Measurements from ENCODE around the gene NAALADL2. TPM values are rescaled to one million over a fixed set of nuclear protein-coding genes. Genes with fewer than 3 reads are reported as not detected.

Gene NAALADL2
- total and polyA plus RNA-seq, 8 donors = 0.76 to 15.4 (median 7.9) TPM

DNA sequence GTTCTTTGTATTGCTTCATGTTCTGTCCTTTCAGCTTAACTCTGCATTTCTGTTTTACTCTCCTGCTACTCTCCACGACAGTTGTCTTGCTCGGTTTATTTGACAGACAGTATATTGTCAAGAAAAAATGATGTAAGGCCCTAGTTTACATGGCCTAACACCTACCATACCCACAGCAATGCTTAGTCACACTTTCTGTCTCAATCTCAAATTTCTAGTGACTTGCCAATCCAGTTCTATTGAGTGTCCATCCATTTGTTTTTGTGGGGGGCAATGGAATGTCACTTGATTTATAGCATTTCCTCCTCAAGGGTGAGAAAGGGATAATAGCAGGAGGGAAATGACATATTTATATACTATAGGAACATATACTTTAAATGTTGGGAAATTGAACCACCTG lies 676.2 kb downstream of the NAALADL2 start:
- Histone ChIP-seq H3K9me3 (peaks cover 0 to 4% (median 0%) of the 10 kb centered on the region in 4 donors), H3K36me3 (no peaks in the 10 kb centered on the region), H3K27ac (no peak overlapping the region), H3K4me3 (no peak overlapping the region), H3K27me3 (no peaks in the 10 kb centered on the region), H3K4me1 (no peaks in the 10 kb centered on the region)
- ATAC-seq (no peak), DNase-seq (no peak), FAIRE-seq (no peak)
- intact Hi-C loops (cut with DNase I) = no loop called here
- no peak for TF ChIP-seq CTCF (IDR thresholded peaks at IDR 0.05)
- WGBS, 2 donors = 72% methylated on average over 2 of the region's 2 CpGs

- Histone ChIP-seq H3K4me1 (no peaks in the 10 kb centered on the region), H3K27me3 (no peaks in the 10 kb centered on the region), H3K36me3 (no peaks in the 10 kb centered on the region), H3K9me3 (no peaks in the 10 kb centered on the region), H3K4me3 (no peak overlapping the region), H3K27ac (no peak overlapping the region)
- intact Hi-C loops (cut with DNase I) = no loop called here
- DNase-seq = no peak
- ATAC-seq = no peak
- FAIRE-seq = no peak
- TF ChIP-seq CTCF (IDR thresholded peaks at IDR 0.05) = no peak
- 88 to 94% methylated on average over 4 of the region's 4 CpGs for WGBS, 2 donors
Observed at GRCh38 chr3:175546115-175546514, 687.0 kb downstream of the NAALADL2 start.

DNA sequence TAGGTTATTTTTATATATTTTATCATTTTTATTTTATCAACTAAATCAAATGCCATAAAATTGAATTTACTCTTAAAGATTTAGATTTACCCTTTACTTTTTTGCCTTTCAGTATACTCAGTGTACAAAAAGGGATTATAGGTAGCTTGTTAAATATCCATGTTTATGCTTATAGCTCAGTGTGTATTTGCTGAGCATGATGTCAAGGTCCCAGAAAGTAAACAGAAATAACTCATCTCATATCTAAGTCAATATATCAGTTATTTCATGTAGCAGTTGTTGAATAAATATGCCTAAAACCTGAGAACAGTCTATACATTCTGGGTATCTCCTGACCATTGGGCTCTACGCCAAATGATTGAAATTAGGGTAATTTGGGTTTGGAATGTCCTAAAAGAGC lies 693.8 kb downstream of the NAALADL2 start:
- WGBS, 2 donors = 69 to 94% methylated on average over 1 of the region's 1 CpG

GRCh38 chr3:175554801-175555200 lies 695.7 kb downstream of the NAALADL2 start:
- H3K27me3 ChIP-seq = no peaks in the 10 kb centered on the region
- no peak for TF ChIP-seq CTCF (IDR thresholded peaks at IDR 0.05)
- no peak overlapping the region for H3K4me3 ChIP-seq
- intact Hi-C loops (cut with DNase I) = no loop called here
- DNase-seq (no peak), ATAC-seq (no peak), FAIRE-seq (no peak)
- no peaks in the 10 kb centered on the region for H3K9me3 ChIP-seq
- H3K27ac ChIP-seq = no peak overlapping the region
- no peaks in the 10 kb centered on the region for H3K36me3 ChIP-seq
- no peaks in the 10 kb centered on the region for H3K4me1 ChIP-seq

More for the DNA sequence above, 693.8 kb downstream of the NAALADL2 start:
- no peak for ATAC-seq
- H3K27me3 ChIP-seq = no peaks in the 10 kb centered on the region
- DNase-seq = no peak
- H3K9me3 ChIP-seq = no peaks in the 10 kb centered on the region
- no peaks in the 10 kb centered on the region for H3K36me3 ChIP-seq
- no peak for TF ChIP-seq CTCF (IDR thresholded peaks at IDR 0.05)
- FAIRE-seq = no peak
- no peaks in the 10 kb centered on the region for H3K4me1 ChIP-seq
- no peak overlapping the region for H3K4me3 ChIP-seq
- intact Hi-C loops (cut with DNase I) = no loop called here
- H3K27ac ChIP-seq = no peak overlapping the region

- no peak for TF ChIP-seq CTCF (IDR thresholded peaks at IDR 0.05)
- intact Hi-C loops (cut with DNase I) = no loop called here
- 60 to 84% methylated on average over 1 of the region's 1 CpG for WGBS, 2 donors
Observed at GRCh38 chr3:175558261-175558660, 699.1 kb downstream of the NAALADL2 start.

More at GRCh38 chr3:175558261-175558660, 699.1 kb downstream of the NAALADL2 start:
- H3K4me3 ChIP-seq = no peak overlapping the region
- no peaks in the 10 kb centered on the region for H3K27me3 ChIP-seq
- H3K27ac ChIP-seq = no peak overlapping the region
- H3K9me3 ChIP-seq = no peaks in the 10 kb centered on the region
- H3K4me1 ChIP-seq = no peaks in the 10 kb centered on the region
- ATAC-seq = no peak
- no peak for FAIRE-seq
- H3K36me3 ChIP-seq = no peaks in the 10 kb centered on the region
- DNase-seq = no peak
